H1 (cell line): ENCODE data around the gene CPLANE1.

ENCODE experiments used
- CEBPB ChIP-seq: IDR thresholded peaks from 2 replicates; pipeline ENCODE4 v1.6.1; 2012; ENCODE audit warnings: low read depth, low read length
- POLR2A ChIP-seq, 2 experiments: IDR thresholded peaks; 1 replicate in 1 of 2; 2 replicates in 1 of 2; pipeline ENCODE4 v1.6.1; 2011; ENCODE audit warnings: low read depth in 2 of 2, low read length in 2 of 2, mild to moderate bottlenecking in 2 of 2; ENCODE audit errors: control extremely low read depth in 1 of 2

DNA sequence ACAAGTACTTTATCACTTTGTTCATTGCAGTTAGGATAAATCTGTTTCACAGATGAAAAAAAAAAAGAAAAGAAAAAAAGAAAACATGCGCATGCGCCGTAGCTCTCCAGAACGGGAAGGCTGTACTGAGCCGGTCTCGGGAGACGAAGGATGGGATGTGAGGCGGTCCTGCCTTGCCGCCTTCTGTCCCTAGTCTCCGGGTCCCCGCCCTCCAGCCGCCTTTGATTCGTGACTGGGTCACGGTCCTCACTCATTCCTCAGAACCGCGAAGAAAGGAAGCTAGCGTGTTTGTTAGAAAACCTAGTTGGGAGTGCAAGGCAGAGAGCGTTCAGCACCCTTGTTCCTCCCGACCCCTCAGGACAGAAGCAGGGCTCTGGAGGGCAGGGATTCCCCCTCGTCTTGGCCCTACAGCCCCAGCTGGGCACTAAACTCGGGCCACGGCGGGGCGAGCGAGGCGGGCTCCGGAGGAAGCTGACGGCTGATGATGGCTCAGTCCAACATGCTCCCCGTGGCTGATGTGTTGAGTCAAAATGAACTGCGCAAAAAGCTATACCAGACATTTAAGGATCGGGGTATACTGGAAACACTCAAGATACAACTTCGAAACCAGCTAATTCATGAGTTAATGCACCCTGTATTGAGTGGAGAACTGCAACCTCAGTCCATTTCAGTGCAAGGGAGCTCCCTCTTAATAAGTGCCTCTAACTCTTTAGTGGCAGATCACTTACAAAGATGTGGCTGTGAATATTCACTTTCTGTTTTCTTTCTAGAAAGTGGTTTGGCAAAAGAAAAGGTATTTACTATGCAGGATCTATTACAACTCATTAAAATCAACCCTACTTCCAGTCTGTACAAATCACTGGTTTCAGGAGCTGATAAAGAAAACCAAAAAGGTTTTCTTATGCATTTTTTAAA lies 40.0 kb downstream of the CPLANE1 start:
- TF ChIP-seq CEBPB (no peak), POLR2A (IDR thresholded peaks at IDR 0.05; ENCODE audit: control extremely low read depth in 1 of 2, low read depth in 2 of 2, low read length in 2 of 2) (no peak)
